Measurements from ENCODE around the gene BTBD2.

The BTBD2 gene

DNA sequence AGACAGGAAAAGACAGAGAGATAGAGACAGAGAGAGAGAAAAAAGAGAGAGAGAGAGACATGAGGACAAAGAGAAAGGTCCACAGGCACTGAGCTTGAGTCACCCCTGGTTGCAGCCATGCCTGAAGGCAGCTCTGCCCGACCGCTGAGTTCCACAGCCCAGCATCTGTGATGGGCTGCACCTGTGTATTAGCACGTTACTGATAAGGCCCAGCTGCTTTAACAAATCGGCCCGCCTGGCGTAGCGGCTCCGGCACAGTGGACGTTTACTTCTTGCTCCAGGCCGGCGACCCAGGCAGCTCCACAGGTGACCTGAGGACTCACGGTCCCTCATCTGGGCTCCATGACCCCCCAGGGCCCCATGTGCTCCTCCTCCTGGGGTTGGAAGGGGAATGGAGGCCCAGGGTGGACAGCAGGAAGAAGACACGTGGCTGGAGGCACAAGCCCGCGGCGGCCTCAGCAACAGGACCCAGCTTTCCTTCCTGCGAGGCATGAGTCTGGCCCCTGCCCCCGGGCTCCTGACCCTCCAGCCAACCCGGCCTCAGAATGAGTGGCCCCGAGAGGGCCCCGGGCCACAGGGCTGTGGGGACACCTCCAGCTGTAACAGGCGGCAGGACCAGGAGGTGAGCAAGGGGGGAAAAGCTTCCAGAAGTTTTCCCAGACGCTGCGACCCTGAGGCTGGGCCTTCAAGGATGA is 78.5 kb downstream of the BTBD2 start:
- no peak for DNase-seq

- no peak for DNase-seq
Measured at GRCh38 chr19:1936430-1936829, 79.1 kb downstream of the BTBD2 start.

GRCh38 chr19:1935484-1936208 is 79.9 kb downstream of the BTBD2 start:
- no peak for DNase-seq
